Activated CD8-positive, alpha-beta memory T cell treated with anti-CD3 and anti-CD28 coated beads for 36 hours (primary cell): ENCODE measurements around the gene ACP1. TPM values are rescaled to one million over a fixed set of nuclear protein-coding genes. Genes with fewer than 3 reads are reported as not detected.

Experiments
- CTCF ChIA-PET: fragments of 350-600 bp; sonication (Branson Sonifier 250); formaldehyde crosslinking; loops from one replicate; lab custom pipeline; 2021; ENCODE audit warnings: antibody characterized with exemption; lab: Charles Lee
- POLR2A ChIA-PET: fragments of 350-600 bp; sonication (Branson Sonifier 250); formaldehyde crosslinking; loops from one replicate; lab custom pipeline; 2021; ENCODE audit warnings: antibody characterized with exemption; lab: Charles Lee
- total RNA-seq, 2 experiments: library from RNA; stranded (reverse); gene quantifications; one replicate each; pipeline ENCODE4 v1.2.3, GENCODE V29; 2021

The ACP1 gene
- total RNA-seq, 2 experiments from 2014 or later = 152 to 160 TPM

DNA sequence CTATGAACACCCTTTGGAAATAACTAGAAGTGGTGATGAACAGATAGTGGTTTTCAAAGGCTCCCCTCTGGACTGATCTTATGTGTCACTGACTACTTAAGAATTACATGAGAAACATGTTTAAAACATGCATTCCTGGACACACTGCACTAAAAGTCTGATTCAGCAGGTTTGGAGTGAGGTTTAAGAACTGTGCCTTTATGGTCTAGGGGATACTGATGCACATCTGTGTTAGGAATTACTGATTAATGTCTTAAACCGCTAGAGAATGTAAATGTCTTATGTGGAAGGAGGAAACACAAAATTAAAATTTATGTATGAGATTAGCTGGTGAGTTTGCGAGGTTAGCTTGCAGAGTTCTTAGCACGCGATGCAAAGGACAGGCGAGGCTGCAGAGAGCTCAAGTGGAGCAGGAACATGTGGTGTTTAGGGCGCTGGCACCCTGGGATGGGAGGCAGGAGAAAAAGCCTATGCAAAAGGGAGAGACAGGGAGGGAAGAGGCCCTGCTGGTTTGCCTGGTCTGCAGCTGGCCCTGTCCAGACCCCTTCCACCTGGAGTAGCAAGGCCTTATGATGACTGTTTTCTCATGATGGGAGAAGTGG, 12.6 kb upstream of the ACP1 start:
- CTCF ChIA-PET = interaction anchor here (0.6 kb wide), 1 partner anchor 385 kb away, joined by 4 read pairs; no protein-coding TSS in a partner anchor
- POLR2A ChIA-PET = no interaction called here

DNA sequence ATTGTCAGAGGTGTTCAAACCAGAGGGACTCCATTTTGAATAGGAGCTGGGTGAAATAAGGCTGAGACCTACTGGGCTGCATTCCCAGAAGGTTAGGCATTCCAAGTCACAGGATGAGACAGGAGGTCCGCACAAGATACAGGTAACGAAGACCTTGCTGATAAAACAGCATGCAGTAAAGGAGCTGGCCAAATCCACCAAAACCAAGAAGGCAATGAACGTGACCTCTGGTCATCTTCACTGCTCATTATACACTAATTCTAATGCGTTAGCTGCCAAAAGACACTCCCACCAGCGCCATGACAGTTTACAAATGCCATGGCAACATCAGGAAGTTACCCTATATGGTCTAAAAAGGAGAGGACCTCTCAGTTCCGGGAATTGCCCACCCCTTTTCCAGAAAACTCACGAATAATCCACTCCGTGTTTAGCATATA, 11.5 kb upstream of the ACP1 start:
- POLR2A ChIA-PET = no interaction called here
- CTCF ChIA-PET = no interaction called here

- CTCF ChIA-PET = interaction anchor here (0.5 kb wide), 1 partner anchor 232 kb away, joined by 3 read pairs; no protein-coding TSS in a partner anchor
These were observed 10.5 kb upstream of the ACP1 start for GRCh38 chr2:254241-254640.

GRCh38 chr2:255195-255594, 9.6 kb upstream of the ACP1 start:
- POLR2A ChIA-PET = no interaction called here

More at GRCh38 chr2:254241-254640, 10.5 kb upstream of the ACP1 start:
- POLR2A ChIA-PET = no interaction called here

GRCh38 chr2:256094-256493, 8.7 kb upstream of the ACP1 start:
- POLR2A ChIA-PET = no interaction called here
- CTCF ChIA-PET = no interaction called here

More at GRCh38 chr2:255195-255594, 9.6 kb upstream of the ACP1 start:
- CTCF ChIA-PET = no interaction called here

DNA sequence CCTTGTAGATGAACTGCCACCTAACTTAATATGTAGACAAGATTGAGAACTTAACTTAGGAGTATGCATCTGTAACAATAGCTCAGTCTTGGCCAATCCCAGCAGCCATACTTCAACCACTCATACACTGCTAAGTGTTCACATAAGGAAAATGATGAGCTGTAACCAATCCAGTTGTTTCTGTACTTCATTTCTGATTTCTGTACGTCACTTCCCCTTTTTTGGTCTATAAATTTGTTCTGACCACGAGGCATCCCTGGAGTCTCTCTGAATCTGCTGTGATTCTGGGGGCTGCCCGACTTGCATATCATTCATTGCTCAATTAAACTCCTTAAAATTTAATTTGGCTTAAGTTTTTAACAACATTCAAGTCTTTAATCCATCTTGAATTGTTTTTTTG, 7.3 kb upstream of the ACP1 start:
- ChIA-PET POLR2A (no interaction called here), CTCF (interaction anchor here (0.7 kb wide), 1 partner anchor 17 kb away, joined by 3 read pairs; no protein-coding TSS in a partner anchor)

DNA sequence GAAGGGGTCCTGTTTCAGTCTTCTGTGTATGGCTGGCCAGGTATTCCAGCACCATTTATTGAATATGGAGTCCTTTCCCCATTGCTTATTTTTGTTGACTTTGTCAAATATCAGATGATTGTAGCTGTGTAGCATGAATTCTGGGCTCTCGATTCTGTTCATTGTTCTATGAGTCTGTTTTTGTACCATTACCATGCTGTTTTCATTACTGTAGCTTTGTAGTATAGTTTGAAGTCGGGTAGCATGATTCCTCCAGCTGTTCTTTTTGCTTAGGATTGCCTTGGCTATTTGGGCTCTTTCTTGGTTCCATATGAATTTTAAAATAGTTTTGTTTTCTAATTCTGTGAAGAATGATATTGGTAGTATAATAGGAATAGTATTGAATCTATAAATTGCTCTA, 6.9 kb upstream of the ACP1 start:
- CTCF ChIA-PET = interaction anchor here (0.7 kb wide), 1 partner anchor 17 kb away, joined by 3 read pairs; no protein-coding TSS in a partner anchor
- POLR2A ChIA-PET = no interaction called here

GRCh38 chr2:258933-259332, 5.8 kb upstream of the ACP1 start:
- CTCF ChIA-PET = no interaction called here

DNA sequence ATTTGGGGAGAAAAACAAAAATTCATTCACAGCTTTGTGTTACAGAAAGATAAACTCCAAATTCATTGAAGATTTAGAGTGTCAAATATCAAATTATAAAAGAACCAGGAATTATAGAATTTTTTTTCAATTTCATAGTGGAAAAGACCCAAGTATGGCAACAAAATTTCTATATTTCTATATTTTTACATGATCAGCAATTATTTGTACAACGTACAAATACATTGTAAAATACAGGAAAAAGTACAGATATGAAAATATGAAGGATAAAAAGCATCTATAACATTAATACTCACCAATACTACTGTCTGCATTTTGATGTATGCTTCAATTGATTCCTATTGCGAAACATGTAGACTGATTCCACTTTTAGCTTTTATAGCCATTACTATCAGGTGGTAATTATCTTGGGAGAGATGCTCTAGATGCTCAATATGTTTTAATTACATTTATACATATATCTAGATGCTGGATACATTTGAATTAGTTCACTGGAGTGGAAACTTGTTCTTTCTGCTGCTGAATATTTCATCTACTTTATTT, 4.9 kb upstream of the ACP1 start:
- ChIA-PET CTCF (no interaction called here), POLR2A (no interaction called here)

More at GRCh38 chr2:258933-259332, 5.8 kb upstream of the ACP1 start:
- POLR2A ChIA-PET = no interaction called here

GRCh38 chr2:260507-261161, 4.1 kb upstream of the ACP1 start:
- CTCF ChIA-PET = no interaction called here
- POLR2A ChIA-PET = no interaction called here

GRCh38 chr2:262117-262516, 2.6 kb upstream of the ACP1 start:
- POLR2A ChIA-PET = no interaction called here

DNA sequence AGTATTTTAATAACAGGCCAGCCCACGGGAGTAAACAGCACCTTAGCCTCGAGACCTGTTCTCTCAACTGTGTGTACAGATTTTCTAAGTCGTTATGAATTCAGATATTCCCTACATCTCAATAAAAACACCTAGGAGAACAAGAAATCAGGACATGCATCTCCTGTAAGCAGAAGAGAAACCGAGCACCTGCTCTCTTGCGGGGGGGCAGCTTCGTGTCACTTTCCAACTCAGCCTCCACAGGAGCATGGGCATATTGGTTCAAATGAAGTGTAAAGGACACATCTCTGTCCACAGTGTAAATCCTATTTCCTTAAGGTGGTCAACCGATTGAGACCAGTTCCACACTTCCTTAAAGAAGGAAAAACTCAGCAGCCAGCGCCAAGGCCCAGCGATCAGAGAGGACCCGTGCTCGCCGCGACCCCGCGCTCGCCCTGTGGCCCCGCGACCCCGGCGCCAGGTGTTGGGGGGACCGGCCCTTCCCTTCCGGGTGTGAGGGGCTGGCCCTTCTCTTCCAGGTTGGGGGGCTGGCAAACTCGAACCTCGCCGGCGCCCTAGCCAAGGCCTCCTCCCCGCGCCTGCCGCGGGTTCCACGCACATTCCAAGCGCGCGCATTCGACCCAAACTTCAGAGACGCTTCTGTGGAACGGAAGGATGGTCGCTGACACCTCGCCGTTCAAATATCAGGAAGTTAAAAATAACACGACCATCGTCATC, 1.6 kb upstream of the ACP1 start:
- CTCF ChIA-PET = no interaction called here
- POLR2A ChIA-PET = no interaction called here

More at GRCh38 chr2:262117-262516, 2.6 kb upstream of the ACP1 start:
- CTCF ChIA-PET = no interaction called here

GRCh38 chr2:263774-264492, 814 bp upstream of the ACP1 start, which contains the start of gene SH3YL1:
Gene SH3YL1 (minus strand): TSS chr2:264032. CDS start chr2:263984, 48 bp downstream.
- POLR2A ChIA-PET = no interaction called here
- CTCF ChIA-PET = no interaction called here

DNA sequence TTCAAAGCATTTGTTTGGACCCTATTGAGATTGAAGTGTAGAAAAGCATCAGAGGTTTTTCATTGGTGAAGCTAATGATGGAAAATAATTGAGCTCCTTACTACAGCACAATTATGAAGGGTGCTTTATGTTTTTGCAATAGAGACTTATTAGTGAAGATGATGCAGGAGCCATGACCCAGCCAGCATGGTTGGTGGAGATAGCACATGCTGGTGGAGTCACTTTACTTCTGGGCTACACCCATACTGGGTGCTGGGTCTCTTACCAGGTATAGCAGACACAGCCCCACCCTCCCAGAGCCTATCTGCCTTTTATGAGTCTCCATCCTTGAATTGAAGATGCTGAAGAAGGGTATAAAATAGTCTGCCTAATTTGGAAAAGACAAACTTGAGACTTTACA, 3.6 kb downstream of the ACP1 start:
- ChIA-PET CTCF (no interaction called here), POLR2A (no interaction called here)

DNA sequence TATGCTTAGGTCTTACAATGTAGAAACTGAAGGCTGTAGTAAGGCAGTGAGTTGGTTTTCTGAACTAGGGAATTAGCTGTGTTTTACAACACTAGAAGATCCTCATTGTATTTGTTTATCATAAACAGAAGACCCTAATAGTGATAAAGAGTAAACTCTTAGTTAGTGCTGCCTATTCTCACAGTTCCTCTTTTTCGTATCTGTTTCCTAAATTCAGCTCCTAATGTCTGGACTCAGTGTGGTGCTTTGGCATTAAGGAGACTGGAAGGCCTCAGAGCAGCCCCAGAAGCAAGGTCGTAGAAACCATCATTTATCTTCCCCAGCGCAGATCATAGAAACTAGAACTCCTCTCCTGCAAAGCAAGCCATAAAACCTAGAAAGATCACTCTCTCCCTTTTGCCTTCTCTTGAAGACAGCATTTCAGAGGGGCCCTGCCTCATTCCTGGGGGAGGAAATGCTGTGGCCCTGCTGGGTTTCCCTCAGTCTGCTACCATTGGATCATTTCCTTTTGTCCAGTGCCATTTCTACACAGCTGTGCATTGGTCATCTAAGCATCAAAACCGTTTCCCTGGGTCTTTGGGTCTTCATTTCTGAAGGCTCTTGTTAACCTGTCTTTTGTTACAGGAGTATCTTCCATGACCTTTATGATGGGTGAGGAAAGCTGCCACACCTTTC, 4.7 kb downstream of the ACP1 start:
- CTCF ChIA-PET = no interaction called here
- POLR2A ChIA-PET = no interaction called here

- CTCF ChIA-PET = no interaction called here
- POLR2A ChIA-PET = no interaction called here
These were observed 6.1 kb downstream of the ACP1 start for GRCh38 chr2:270861-271260.

- ChIA-PET POLR2A (no interaction called here), CTCF (interaction anchor here (0.6 kb wide), 1 partner anchor 366 kb away, joined by 3 read pairs; no protein-coding TSS in a partner anchor)
These were observed 7.2 kb downstream of the ACP1 start for GRCh38 chr2:271917-272316.

DNA sequence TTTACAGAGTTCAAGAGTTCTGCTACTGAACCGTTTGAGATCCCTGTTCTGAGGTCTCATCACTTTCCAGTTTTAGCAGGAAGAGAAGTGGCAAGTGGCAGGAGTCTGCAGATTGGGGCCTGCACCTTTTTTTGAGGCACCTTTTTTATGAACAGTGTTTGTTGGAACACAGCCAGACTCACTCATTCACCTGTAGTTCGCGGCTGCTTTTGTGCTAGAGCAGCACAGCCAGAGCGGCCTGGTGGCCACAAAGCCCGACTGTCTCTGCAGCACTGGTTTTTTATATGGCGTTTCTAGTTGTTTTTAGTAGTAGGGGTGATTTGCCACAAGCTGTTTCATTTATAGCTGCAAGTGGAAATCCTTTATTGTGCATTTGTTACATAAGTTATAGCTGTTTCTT, 8.6 kb downstream of the ACP1 start:
- ChIA-PET CTCF (no interaction called here), POLR2A (no interaction called here)

DNA sequence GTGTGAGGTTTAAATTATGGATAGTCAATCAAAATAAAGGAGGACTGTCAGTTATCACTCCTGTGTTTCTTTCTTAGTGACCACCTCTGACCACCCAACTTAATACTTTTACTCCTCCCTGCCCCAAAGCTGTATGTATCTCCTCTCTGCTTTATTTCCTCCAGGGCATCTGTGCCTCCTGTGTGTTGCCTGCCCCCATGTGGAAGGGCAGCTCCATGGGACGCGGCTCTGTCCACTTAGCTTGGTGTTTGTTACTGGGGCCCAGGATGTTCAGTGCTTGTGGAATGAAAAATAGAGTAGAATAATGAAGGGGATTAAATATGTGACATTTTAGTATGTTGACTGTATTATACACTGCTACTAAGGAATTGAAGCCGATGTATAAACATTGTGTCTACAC, 9.8 kb downstream of the ACP1 start:
- ChIA-PET POLR2A (no interaction called here), CTCF (interaction anchor here (1.2 kb wide), 1 partner anchor 17 kb away, joined by 3 read pairs; no protein-coding TSS in a partner anchor)
